GM13977 (cell line): ENCODE data around the gene JSRP1.

Experiments used
- DNase-seq: peaks from one replicate; pipeline ENCODE4 v3.0.0; 2012; ENCODE audit warnings: low spot score
- CTCF ChIP-seq: IDR thresholded peaks from 2 replicates; pipeline ENCODE4 v1.5.1; 2012; ENCODE audit warnings: mild to moderate bottlenecking, control low read depth; ENCODE audit not compliant: insufficient read depth; ENCODE audit errors: extremely low read depth, missing control alignments
- in situ Hi-C: fragments of 300-500 bp; cut with MboI; formaldehyde crosslinking; loops from one replicate; pipeline ENCODE4 v1.12.0; 2022; ENCODE audit warnings: low sequenced_read_pairs, low pct_unique_long_range_greater_than_20kb, mixed read lengths, inconsistent platforms; ENCODE audit not compliant: unreplicated experiment

The JSRP1 gene

GRCh38 chr19:2280633-2281264, 24.5 kb upstream of the JSRP1 start:
- in situ Hi-C loops = no loop called here

GRCh38 chr19:2278459-2279158, 22.4 kb upstream of the JSRP1 start:
- TF ChIP-seq CTCF = no peak
- in situ Hi-C loops = no loop called here
- DNase-seq = no peak

More at GRCh38 chr19:2280633-2281264, 24.5 kb upstream of the JSRP1 start:
- DNase-seq = no peak
- TF ChIP-seq CTCF = no peak

DNA sequence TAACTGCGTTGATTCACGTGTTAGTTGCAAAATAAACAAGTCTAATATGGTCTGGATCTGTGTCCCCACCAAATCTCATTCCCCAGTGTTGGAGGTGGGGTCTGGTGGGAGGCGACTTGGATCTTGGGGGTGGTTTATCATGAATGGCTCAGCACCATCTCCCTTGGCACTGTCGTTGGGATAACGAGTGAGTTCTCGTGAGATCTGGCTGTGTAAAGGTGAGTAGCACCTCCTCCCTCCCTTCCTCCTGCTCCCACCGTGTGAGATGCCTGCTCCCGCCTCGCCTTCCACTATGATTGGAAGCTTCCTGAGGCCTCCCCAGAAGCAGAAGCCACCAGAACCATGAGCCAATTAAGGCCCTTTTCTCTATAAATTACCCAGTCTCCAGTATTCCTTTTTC, 20.9 kb upstream of the JSRP1 start:
- DNase-seq = no peak
- in situ Hi-C loops = no loop called here
- TF ChIP-seq CTCF = no peak

GRCh38 chr19:2276429-2276986, 20.3 kb upstream of the JSRP1 start:
- TF ChIP-seq CTCF = no peak
- no peak for DNase-seq
- in situ Hi-C loops = no loop called here

DNA sequence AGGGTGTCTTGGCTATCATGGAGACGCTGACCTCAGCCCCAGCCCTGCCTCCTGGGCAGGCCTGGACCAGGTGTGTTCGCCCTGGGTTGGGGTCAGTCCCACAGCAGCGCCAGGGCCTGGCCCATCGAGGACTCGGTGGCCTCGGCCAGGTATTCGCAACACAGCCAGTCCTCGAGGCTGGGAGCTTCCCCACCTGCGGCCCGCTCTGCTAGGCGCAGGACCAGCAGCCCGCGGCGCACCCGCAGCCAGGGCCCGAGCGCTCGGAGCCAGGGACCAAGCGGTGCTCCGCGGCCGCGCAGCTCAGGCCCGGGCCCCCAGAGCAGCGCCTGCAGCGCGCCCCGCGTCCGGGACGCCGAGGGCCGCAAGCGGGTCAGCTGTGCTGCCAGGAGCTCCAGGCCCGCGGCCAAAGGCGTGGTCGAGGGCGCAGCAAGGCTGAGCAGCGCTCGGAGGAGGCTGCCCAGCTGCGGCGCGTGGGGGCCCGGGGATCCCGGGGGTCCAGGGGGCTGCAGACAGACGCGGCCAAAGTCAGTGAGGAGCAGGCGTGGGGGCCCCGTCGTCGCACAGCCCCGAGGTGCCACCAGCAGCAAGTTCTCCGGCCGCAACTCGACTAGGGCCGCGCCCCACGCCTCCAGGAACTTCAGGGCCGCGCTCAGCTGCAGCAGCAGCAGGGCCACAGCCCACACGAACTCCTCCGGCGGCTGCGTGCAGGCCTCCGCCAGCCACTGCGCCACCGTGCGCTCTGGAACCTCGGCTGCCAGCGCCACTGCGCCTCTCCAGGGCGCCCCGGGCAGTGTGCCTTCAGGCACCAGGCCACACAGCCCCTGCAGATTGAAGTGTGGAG, 19.6 kb upstream of the JSRP1 start:
- TF ChIP-seq CTCF = no peak
- in situ Hi-C loops = no loop called here
- no peak for DNase-seq

DNA sequence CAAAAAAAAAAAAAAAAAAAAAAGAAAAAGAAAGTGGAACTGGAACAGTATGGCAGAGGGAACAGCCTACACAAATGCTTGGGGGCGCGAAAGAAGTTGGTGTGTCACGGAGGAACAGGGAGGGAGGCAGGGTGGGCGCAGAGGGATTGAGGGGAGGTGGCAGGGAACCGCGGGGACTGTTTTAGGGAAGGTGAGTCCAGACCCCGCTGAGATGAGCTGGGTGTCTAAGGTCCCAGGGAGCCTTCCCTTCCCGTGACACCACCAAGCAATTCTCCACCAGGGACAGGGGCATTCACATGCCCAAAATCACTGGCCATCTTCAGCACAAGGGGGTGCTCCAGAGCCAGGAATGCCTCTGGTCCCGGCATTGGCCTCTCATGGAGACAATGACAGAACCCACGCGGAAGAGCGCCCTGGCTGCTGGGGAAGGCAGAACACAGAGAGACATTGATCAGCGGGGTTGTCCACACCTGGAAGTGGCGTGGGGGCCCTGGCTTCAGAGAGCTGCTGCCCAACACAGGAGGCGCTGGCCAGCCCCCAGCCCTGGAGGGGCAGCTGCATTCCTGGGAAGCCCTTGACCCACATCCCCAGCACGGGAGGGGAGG, 18.8 kb upstream of the JSRP1 start:
- DNase-seq = peak; percentile 72
- in situ Hi-C loops = loop anchor here (25.0 kb wide), 1 partner anchor 337 kb away; no protein-coding TSS in a partner anchor

More for the DNA sequence above, 18.8 kb upstream of the JSRP1 start:
- TF ChIP-seq CTCF = peak; percentile 60
